Suprapubic skin (tissue), 4 donors: ENCODE results near the gene IGFBP2.

Experiments
- CTCF ChIP-seq, 2 donors: fragments of 200-600 bp in 1 of 2; fragments of 450-650 bp in 1 of 2; sonication (generic) in 1 of 2; IDR thresholded peaks; one replicate each; pipeline ENCODE4 v1.5.1; 2016 to 2019; ENCODE audit warnings: antibody characterized with exemption in 2 of 2, mild to moderate bottlenecking in 1 of 2, moderate library complexity in 1 of 2
- POLR2A ChIP-seq, 2 donors: fragments of 450-650 bp; IDR thresholded peaks; one replicate each; pipeline ENCODE4 v1.6.1; 2017; ENCODE audit warnings: antibody characterized with exemption in 2 of 2, mild to moderate bottlenecking in 2 of 2, moderate library complexity in 2 of 2
- POLR2AphosphoS5 ChIP-seq, 3 donors: sonication (generic); formaldehyde crosslinking; IDR thresholded peaks; one replicate each; pipeline ENCODE4 v1.6.1; 2017; ENCODE audit warnings: antibody characterized with exemption in 3 of 3

DNA sequence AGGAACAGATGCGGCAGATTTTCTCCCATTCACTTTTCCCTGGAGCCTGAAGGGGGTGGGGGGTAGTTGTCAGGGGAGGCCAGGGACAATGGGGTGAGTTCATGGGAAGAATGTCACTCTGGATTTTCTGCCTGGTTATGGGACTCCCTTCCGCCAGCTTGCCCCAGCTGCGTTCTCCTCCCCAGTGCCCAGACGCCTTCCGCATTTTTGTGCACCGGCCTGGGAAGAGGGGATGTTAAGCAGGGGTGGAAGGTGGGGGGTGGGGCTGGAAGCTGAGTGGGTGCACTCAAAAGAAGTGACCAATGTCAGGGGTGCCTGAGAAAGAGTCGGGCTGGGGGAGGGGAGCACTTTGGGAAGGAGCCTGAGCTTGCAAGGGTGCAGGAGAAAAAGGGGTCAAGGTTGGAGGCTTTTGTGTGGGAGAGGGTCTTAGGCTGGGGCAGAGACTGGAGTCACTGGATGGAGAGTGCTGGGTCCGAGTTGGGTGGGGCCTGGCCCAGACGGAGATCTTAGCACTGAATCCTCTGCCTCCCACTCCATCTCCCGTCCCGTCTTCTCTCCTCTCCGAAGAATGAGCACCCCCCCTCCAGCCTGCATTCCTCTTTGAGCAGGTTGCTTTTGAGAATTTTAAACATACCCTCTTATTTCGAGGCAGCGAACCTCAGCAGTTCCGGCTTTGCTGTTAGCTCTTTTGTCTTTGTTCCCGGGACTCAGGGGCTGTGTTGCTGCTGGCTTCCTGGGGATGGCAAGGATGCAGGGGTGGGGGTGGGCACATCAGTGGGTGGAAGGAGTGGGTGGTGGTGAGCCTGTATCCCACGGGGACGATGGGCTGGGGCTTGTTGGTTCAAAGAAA lies 2.7 kb downstream of the IGFBP2 start:
- no peak for TF ChIP-seq CTCF (IDR thresholded peaks at IDR 0.05)
- no peak for TF ChIP-seq POLR2A (IDR thresholded peaks at IDR 0.05)
- no peak for TF ChIP-seq POLR2AphosphoS5 (IDR thresholded peaks at IDR 0.05)
